ENCODE results near the gene CMA1.
"Not testable (repeated sequence)": the region's sequence is repeated elsewhere in the genome, so short reads cannot be mapped to it uniquely, and the experiment has no call there.

GRCh38 chr14:24491586-24492408, 16.3 kb downstream of the CMA1 start:
- not testable (repeated sequence) for TF ChIP-seq CTCF (optimal IDR thresholded peaks at IDR 0.05 in 1 of 3, IDR thresholded peaks at IDR 0.05 in 1 of 3, conservative IDR thresholded peaks at IDR 0.05 in 1 of 3; ENCODE audit: extremely low read depth in 1 of 3, insufficient read depth in 2 of 3, low read length in 3 of 3); EZH2 (IDR thresholded peaks at IDR 0.05; ENCODE audit: low read length)

All from keratinocyte (primary cell).